NCI-H2227 treated with DMSO at 0.1 percent for 48 hours (cell line): ENCODE data around the gene EXOSC2.

Experiments
- DNase-seq: peaks from one replicate; lab custom pipeline; 2025; lab: John Stamatoyannopoulos, UW

The EXOSC2 gene

DNA sequence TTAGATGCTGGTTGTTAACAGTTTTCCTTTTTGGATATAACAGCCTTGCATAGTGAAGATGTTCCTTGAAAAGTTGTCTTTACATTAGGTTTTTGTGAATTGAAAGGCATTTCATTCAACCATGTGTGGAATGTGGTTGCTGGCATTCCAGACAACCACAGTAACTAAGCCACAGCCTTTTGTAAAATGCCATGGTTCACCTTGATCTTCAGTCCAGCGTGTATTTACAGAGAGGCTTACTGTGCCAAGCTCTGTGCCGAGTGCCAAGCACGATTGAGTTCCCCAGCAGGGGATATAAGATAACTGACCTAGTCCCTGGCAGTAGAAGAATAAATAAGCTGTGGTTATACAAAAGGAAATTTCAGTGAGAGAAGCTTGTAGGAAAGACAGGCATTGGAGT lies 4.9 kb downstream of the EXOSC2 start:
- no peak for DNase-seq

DNA sequence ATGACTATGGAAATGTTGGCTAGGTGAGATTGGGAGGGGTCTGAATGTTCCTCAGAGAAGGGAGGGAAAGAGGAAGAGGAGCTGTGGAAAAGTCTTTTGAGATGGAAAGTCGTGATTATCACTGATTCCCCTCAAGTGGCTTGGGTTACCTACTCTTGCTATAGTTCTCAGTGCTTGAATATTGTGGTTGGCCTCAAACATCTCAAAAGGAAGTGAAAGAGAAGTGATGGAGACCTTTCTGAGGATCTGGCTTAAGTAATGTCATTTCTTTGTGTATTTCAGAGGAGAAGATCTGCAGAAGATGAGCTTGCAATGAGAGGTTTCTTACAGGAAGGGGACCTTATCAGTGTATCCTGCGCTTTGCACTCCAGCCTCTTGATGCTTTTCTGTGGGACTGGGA lies 5.5 kb downstream of the EXOSC2 start:
- no peak for DNase-seq

DNA sequence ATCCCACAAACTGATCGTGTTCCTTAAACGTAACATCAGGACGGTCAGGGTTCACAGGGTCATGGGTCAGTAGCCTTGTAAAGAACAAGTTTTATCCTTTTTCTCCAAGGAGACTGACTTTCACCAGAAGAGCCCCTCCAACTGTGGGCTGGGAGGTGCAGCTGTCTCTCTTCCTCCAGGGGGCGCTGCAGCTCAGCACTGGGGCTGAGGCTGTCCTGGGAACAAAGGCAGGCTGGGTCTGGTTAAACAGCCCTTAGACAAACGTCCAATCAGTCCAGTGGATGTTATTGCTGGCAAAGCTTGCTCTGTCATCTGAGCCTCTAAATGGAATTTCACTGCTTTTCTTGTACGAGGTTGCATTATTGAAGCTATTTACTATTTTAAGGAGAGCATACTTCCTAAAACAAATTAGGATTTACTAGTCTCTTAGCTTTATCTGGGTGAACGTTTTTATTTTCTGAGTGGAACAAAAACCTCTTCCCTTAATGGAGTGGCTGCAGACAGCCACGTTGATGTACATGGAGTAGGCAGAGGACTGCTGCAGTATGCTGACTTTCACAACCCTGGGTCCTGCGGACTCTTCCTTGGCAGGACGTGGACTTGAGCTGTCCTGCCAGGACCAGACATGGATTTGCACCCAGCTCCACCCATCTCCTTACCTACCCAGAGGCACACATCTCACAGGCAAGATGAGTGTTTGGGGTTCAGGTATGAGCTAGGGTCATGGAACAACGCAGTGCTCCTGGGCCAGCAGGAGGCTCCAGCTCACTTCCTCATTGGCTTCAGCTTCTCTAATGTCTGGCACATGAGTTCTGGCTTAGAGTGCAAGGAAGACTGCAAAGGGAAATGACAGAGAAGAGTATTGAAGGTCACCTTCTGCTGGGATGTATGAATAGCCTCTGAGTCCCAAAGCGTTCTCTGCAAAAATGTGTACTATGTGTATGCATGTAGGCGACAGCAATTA lies 7.8 kb downstream of the EXOSC2 start:
- DNase-seq, result peak; percentile 48

DNA sequence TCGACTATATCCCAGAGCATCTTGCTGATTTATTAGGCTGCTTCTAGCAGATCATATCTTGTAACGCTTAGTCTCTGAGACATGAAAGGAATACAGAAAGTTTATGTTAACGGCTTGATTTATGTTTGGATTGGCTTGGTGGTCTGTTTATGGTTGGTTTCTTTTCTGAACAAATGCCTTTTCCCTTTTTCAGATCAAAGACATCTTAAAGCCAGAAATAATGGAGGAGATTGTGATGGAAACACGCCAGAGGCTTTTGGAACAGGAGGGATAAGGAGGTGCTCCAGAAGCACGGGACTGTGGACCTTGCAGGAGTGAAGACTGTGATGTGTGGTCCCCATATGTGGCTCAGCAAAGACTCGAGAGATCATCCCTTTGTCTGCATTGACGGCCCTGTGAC lies 9.9 kb downstream of the EXOSC2 start:
- DNase-seq, result no peak

DNA sequence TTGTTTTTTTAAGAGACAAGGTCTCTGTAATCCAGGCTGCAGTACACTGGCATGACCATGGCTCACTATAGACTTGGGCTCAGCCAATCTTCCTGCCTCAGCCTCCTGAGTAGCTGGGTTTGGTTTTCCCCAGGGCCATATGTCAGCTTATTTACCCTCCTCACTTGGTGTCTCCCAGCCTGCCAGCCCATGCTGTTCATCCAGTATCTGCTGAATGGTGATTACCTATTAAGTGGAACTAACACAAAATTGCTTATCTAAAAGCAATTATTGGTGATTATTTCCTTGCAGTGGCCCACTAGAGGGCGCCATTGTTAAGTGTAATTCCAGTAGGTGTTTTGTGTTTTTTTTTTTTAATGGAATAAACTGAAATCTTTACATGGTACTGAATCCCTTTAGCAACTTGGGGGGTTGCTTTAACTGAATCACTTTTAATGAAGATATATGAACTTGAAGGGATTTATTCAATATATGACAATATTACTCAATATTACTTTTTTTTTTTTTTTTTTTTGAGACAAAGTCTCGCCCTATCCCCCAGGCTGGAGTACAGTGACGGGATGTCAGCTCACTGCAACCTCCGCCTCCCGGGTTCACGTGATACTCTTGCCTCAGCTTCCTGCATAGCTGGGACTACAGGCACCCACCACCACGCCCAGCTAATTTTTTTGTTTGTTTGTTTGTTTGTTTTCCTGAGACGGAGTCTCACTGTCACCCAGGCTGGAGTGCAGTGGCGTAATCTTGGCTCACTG lies 13.8 kb downstream of the EXOSC2 start:
- DNase-seq, result peak; percentile 33

DNA sequence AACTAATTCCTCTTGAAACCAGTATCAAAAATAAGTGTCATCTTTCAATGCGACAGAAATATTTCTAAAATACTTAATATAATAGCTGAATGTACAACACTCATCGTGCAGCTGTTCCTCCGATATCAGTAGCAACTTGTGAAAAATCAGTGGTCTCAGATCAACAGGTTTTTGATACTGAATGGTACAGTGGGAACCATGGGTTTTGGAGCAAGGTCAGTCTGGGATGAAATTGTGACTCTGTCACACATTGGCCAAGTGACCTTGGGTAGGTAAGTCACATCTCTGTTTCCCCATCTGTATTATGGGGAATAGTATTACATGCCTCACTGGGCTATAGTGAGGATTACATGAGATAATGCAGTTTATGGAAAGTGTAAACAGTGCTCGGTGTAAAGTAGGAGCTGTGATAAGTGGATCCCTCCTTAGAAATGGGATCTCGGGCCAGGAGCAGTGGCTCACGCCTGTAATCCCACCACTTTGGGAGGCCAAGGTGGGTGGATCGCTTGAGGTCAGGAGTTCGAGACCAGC lies 17.3 kb downstream of the EXOSC2 start:
- DNase-seq, result no peak

- no peak for DNase-seq
Observed at GRCh38 chr9:130711469-130711868, 17.9 kb downstream of the EXOSC2 start.

DNA sequence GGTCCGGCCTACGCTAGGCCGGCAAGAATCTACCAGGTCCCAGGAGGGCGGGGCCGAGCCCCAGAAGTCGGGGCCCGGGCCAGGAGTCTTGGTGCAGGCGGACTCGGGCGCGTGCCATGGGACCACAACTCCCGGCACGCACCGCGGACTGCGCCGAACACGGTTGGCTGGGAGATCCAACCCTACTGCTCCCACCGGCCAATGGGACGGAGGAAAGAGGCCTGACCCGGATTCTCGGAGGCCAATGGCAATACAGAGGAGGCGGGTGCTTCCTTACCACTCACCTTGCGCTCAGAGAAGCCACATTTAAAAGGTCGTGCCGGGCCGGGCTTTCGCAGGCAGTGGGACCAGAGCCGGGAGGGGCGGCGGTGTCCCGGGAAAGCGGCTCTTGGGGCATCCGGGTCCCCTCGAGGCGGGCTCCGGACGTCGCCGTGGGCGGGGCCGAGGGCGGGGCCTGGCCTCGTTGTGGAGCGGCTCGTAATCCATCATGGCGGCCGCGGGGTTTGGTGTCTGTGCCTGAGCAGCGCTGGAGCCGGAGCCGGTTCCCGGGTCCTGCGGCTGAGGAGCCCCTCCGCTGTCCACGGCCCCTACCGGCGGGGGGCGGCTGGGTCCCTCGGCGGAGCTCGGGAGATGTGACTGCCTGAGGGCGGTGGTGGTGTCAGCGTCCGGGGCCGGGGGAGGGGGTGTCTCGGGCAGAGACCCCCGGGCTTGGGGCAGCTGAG lies 19.1 kb downstream of the EXOSC2 start:
- DNase-seq, result peak; percentile 87

DNA sequence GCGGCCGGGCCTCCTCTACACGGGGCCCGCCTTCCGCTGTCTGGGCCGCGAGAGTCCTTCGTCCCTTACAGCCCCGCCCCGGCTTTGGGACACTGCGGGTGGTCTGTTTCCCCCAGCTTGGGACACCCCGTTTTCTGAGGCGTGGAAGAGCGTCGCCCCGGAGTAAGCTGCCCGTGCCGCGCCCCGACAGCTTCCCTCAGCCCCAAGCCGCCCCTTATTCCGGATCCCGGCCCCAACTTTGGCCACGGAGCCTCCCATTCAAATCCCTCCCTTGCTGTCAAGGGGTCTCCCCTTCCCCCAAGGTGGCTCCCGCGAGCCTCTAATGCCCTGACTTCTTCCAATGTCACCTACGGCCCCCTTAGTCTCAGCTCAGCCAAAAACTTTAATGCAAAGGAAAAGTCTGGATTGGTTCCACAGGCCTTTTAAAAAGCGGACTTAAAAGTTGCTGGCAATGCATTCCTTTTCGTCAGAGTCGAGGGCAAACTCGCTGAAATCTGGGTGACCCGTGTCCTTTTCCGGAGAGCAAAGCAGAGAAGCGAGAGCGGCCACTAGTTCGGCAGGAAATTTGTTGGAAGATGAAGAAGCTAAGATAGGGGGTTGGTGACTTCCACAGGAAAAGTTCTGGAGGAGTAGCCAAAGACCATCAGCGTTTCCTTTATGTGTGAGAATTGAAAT lies 19.8 kb downstream of the EXOSC2 start:
- DNase-seq, result no peak

- no peak for DNase-seq
Observed at GRCh38 chr9:130714586-130715110, 21.1 kb downstream of the EXOSC2 start.

DNA sequence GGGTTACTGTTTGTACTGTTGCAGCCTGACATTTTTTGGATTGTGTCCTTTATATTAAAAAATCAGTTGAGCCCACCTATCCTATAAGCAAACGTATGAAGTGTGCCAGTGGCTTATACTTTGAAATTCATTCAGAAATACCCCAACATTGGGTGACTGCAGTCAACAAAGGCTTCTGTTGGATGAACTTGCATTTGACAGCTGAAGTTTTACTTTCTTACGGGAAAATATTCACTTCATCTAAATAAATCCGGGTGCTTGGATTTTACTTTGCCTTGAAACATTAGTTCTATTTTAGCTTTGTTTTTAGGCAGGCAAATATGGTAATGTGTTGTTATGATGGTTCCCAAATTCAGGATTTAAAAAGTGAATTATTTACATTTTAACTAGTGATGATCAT lies 21.7 kb downstream of the EXOSC2 start:
- DNase-seq, result no peak

DNA sequence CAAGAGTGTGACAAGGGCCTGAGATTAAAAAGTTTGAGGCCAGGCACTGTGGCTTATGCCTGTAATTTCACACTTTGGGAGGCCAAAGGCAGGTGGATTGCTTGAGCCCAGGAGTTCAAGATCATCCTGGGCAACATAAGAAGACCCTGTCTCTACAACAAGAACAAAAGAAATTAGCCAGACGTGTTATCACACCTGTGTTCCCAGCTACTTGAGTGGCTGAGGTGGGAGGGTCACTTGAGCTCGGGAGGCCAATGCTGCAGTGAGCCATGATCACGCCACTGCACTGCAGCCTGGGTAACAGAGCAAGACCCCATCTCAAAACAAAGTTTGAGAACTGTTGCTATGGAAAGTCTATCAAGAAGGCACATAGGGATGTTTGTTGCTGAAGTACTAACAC lies 25.0 kb downstream of the EXOSC2 start:
- no peak for DNase-seq

GRCh38 chr9:130720762-130721161 lies 27.2 kb downstream of the EXOSC2 start:
- DNase-seq, result no peak

- DNase-seq, result no peak
Observed at GRCh38 chr9:130728721-130729120, 35.1 kb downstream of the EXOSC2 start.

DNA sequence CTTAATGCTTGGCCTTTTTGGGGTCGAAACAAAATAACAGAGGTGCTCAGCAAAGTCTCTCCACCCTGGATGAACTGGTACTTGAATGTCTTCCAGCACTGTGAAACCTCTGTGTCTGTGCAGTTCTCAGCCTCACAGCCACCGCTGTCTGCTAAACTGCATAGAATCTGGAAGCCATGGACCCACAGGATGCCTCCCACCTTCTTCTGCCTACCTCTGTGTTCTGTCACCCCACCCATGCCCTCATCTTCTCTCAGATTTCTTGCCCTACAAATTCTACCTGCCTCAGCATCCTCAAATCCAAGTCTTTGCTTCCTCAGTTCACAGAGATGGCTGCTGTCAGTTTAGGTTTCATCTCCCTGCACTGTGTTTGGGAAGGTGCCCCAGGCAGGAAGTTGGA lies 35.6 kb downstream of the EXOSC2 start:
- DNase-seq, result no peak

DNA sequence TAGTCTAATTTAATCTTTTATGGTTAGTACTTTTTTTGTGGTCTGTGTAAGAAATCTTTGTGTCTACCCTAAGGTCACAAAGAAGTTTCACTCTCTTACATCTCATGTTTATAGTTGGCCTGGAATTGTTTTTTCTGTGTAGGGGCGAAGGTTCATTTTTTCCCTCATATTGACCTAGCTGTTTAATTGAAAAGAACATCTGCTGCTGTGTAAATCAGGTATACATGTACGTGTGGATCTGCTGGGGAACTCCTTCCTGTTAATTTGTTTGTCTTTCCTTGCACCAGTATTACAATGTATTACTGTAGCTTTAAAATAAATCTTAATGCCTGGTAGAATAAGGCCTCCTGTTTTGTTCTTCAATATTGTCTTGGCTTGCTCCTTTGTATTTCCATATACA lies 37.8 kb downstream of the EXOSC2 start:
- DNase-seq, result no peak

DNA sequence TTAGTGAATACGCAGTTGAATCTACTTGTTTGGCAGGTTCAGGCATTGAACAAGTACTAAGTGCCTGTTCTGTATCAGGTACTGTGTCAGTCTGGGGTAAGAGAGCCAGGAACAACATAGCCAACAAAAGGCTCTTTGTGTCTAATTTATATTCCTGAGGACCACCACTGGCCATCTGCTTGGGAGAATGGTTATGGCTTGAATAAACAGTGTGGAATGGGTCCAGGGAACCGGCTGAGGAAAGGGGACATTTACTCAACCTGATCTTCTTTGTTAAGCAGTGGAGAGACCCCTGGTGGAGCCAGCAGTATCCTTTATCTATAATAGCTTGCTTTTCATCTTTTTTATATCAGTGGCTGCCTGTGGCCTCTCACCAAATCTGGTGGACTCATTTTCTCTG lies 38.6 kb downstream of the EXOSC2 start:
- no peak for DNase-seq

- no peak for DNase-seq
Observed at GRCh38 chr9:130732793-130733221, 39.2 kb downstream of the EXOSC2 start.

GRCh38 chr9:130735566-130735965 lies 42.0 kb downstream of the EXOSC2 start:
- DNase-seq, result no peak

DNA sequence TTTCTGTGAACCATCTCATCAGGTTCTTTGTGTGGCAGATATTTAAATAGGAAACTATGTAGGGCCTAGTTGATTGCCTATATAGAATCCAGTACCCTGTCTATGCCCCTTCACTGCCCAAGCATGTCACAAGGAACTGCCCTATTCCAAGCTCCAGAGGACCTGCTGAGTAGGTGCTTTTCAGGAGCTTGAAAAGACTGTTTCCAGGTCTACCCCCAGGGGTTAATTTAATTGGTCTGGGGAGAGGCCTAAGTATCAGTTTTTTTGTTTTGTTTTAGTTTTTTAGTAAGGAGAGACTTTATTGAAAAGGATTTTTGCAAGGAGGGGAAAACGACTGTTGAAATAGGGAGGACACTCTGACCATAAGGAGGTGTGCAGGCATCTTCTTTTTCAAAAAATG lies 43.3 kb downstream of the EXOSC2 start:
- DNase-seq, result no peak

DNA sequence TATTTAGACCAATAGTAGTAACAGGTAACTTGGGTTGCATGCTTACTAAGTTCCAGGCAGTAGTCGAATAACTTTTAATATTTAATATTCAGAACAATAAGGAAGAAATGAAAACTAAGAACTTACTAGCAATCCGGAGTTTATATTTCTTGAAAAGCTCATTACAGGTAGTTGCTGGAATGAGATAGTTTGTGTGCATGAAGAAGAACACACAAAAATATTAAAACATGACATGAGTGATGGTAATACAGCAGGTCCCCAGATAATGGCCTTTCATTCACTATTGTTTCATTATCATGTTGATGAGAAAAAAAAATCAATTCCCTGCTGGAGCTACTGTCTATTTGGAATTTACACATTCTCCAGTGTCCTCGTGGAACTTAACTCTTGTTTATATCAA lies 44.7 kb downstream of the EXOSC2 start:
- DNase-seq, result no peak
